ENCODE data around the gene ARCN1.
"Not testable (repeated sequence)": the region's sequence is repeated elsewhere in the genome, so short reads cannot be mapped to it uniquely, and the experiment has no call there.

ARCN1 gene

DNA sequence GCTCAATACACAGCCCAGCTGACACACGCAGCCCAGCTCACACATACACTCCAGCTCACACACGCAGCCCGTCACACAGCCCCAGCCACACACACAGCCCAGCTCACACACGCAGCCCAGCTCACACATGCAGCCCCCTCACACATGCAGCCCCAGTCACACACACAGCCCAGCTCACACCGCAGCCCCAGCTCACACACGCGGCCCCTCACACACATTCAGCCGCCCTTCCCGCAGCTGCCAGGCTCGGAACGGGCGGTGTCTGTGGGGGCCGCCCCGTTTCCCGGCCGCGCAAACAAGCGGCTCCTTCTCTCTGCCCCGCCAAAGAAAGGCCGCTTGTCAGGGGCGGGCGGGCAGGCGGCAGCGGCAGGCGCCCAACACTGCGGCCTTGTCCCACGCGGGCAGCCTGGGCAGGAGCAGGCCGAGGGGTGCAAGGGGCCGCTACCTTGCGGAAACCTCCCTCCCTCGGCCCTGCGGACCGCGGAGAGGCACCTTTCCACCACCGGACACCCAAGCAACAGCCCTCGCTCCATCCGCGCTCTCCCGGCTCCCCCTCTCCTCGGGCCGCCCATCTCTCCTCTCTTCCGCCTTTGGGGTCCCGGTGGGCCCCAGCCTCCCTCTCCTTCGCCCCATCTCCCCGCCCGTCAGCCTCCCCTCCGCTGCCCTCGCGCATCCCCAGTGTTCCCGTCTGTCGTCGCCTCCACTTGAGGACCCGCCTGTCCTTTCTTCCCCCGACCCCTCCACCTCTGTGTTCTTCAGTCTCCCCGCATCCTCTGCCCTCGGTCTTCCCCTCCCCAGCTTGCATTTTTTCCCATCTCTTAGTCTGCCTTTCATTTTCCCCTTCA is 37.4 kb downstream of the ARCN1 start:
- Mint-ChIP-seq H3K4me3 (peak overlapping the region; percentile 84 to 91 (median 88)), H3K27ac (peak overlapping the region; percentile 83 to 94 (median 92)), H3K9me3 (no peaks in the 10 kb centered on the region), H3K4me1 (peaks cover 61% of the 10 kb centered on the region), H3K36me3 (ENCODE audit: low read depth) (no peaks in the 10 kb centered on the region), H3K27me3 (ENCODE audit: low read depth) (peaks cover 28% of the 10 kb centered on the region)
- TF ChIP-seq, protein P1, sequence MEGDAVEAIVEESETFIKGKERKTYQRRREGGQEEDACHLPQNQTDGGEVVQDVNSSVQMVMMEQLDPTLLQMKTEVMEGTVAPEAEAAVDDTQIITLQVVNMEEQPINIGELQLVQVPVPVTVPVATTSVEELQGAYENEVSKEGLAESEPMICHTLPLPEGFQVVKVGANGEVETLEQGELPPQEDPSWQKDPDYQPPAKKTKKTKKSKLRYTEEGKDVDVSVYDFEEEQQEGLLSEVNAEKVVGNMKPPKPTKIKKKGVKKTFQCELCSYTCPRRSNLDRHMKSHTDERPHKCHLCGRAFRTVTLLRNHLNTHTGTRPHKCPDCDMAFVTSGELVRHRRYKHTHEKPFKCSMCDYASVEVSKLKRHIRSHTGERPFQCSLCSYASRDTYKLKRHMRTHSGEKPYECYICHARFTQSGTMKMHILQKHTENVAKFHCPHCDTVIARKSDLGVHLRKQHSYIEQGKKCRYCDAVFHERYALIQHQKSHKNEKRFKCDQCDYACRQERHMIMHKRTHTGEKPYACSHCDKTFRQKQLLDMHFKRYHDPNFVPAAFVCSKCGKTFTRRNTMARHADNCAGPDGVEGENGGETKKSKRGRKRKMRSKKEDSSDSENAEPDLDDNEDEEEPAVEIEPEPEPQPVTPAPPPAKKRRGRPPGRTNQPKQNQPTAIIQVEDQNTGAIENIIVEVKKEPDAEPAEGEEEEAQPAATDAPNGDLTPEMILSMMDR (IDR thresholded peaks at IDR 0.05; ENCODE audit: unreplicated experiment in 3 of 3) = no peak

DNA sequence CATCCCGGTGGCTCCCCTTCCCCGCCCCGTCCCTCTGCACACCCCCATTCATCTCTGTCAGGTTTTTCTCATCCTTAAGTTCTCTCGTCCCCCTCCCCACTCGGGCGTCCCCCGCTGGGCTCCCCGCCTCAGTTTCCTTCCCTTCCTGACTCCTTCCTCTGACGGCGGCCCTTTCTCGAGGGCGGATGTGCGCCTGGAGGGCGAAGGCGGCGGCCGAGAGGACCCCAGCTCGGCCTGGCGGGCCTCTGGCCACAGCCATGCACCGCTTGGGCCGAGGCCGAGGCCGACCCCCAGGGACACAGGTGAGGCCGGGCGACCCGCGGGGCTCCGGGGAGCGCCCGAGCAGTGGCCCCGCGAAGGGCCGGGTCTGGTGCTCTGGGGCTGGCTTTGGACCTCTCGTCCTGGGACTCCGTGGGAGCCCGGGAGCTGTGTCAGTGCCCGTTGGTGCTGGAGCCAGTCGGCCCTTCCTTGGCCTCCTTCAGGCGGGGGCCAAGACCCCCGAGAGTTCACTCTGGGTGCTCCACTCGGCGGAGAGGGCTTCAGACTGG is 38.1 kb downstream of the ARCN1 start:
- H3K4me3 Mint-ChIP-seq = peak overlapping the region; percentile 81 to 84 (median 83)
- peak overlapping the region; percentile 38 to 82 (median 72) for H3K27ac Mint-ChIP-seq
- TF ChIP-seq, protein P1 (IDR thresholded peaks at IDR 0.05; ENCODE audit: unreplicated experiment in 3 of 3) = no peak
- peaks cover 28% of the 10 kb centered on the region for H3K27me3 Mint-ChIP-seq (ENCODE audit: low read depth)
- H3K36me3 Mint-ChIP-seq (ENCODE audit: low read depth) = peaks cover 2% of the 10 kb centered on the region
- H3K4me1 Mint-ChIP-seq = peaks cover 57% of the 10 kb centered on the region
- H3K9me3 Mint-ChIP-seq = no peaks in the 10 kb centered on the region

DNA sequence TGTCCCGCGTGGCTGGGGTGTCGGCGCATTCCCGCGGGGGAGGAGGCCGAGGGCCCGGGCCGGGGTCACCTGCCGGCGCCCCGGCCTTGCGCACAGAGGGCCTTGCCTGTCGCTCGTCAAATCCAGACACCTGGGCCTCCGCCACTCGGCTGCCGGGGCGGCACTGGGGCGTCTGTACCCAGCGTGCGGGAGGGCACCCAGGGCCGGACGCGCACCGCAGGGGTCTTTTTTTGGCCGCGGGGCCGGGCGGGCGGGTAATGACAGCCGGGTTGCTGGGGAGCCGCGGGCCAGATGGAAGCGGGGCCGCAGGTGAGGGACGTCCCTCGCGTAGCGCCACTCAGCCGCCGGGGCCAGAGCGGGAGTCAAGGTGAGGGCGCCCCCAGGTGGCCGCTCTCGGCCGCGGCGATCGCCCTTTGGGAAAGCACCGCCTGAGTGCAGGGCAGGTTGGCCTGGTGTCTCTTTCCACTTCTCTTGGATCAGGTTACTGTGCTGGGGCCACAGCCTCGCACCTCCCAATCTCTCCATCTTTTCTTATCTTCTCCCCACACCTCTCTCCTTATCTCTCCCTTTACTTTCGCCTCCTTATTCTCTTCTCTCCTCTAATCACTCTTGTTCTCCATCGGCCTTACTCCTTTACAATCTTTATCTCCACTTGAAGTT is 38.7 kb downstream of the ARCN1 start:
- peaks cover 28% of the 10 kb centered on the region for H3K27me3 Mint-ChIP-seq (ENCODE audit: low read depth)
- H3K4me1 Mint-ChIP-seq = peaks cover 55% of the 10 kb centered on the region
- H3K4me3 Mint-ChIP-seq = peak overlapping the region; percentile 75 to 81 (median 78)
- H3K36me3 Mint-ChIP-seq (ENCODE audit: low read depth) = peaks cover 5% of the 10 kb centered on the region
- no peaks in the 10 kb centered on the region for H3K9me3 Mint-ChIP-seq
- TF ChIP-seq, protein P1 (IDR thresholded peaks at IDR 0.05; ENCODE audit: unreplicated experiment in 3 of 3) = peak; percentile 90 to 94 (median 93)
- peak overlapping the region; percentile 48 to 56 (median 56) for H3K27ac Mint-ChIP-seq

DNA sequence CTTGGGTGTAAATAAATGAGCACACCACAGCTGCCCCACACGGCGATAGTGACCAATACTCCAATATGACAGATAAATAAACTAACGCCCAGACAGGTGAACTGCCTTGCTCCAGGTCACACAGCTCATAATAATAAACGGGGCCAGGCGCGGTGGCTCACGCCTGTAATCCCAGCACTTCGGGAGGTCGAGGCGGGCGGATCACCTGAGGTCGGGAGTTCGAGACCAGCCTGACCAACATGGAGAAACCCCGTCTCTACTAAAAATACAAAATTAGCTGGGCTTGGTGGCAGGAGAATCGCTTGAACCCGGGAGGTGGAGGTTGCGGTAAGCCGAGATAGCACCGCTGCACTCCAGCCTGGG is 39.2 kb downstream of the ARCN1 start:
- Mint-ChIP-seq H3K4me1 (peaks cover 53% of the 10 kb centered on the region), H3K27me3 (ENCODE audit: low read depth) (peaks cover 28% of the 10 kb centered on the region), H3K4me3 (peak overlapping the region; percentile 75 to 81 (median 78)), H3K27ac (peak overlapping the region; percentile 48 to 56 (median 56))
- not testable (repeated sequence) for H3K9me3 Mint-ChIP-seq; H3K36me3 Mint-ChIP-seq (ENCODE audit: low read depth)

DNA sequence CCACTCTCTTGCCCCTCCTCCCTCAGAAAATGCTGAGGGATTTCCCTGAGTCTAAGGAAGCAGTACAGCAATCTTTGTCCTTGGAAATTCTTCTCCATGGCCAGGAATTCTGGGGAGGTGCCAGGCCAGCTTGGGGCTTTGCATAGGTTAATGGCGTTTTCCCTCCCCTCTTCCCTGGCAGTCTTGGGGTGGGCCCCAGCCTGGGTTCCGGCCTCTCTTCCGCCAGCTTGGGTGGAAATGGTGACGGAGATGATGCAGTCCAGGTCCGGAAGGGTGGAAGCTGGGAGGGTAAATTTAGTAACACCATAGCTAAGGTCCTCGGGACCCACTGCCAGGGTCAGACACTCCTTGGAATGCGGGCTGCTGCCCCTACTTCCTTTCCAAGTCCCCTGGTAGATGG is 40.2 kb downstream of the ARCN1 start:
- H3K9me3 Mint-ChIP-seq = no peaks in the 10 kb centered on the region
- H3K27ac Mint-ChIP-seq = peak overlapping the region; percentile 94 to 98 (median 95)
- TF ChIP-seq, protein P1 (IDR thresholded peaks at IDR 0.05; ENCODE audit: unreplicated experiment in 3 of 3) = no peak
- peaks cover 47% of the 10 kb centered on the region for H3K4me1 Mint-ChIP-seq
- H3K36me3 Mint-ChIP-seq (ENCODE audit: low read depth) = peaks cover 9% of the 10 kb centered on the region
- H3K4me3 Mint-ChIP-seq = peak overlapping the region; percentile 60 to 75 (median 66)
- H3K27me3 Mint-ChIP-seq (ENCODE audit: low read depth) = peaks cover 24% of the 10 kb centered on the region

DNA sequence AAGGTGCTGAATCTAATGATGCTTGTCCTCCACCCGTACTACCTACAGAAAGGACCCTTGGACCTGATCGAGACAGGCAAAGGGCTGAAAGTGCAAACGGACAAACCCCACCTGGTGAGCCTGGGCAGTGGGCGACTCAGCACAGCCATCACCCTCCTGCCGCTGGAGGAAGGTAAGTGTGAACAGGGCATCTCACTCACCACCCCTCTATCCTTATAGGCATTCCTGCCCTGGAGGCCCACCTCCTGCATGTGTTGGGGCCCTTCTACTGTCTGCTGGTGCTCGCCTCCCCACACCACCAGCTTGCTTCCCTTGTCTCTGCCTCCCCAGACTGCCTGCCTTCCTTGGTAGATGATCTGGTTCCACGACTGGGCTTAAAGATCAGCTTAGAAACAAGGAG is 42.3 kb downstream of the ARCN1 start:
- TF ChIP-seq, protein P1 (IDR thresholded peaks at IDR 0.05; ENCODE audit: unreplicated experiment in 3 of 3) = no peak
- peak overlapping the region; percentile 95 to 98 (median 97) for H3K27ac Mint-ChIP-seq
- H3K27me3 Mint-ChIP-seq (ENCODE audit: low read depth) = peaks cover 13% of the 10 kb centered on the region
- no peaks in the 10 kb centered on the region for H3K9me3 Mint-ChIP-seq
- H3K4me1 Mint-ChIP-seq = peaks cover 57% of the 10 kb centered on the region
- H3K4me3 Mint-ChIP-seq = no peak overlapping the region
- H3K36me3 Mint-ChIP-seq (ENCODE audit: low read depth) = peaks cover 12% of the 10 kb centered on the region

Data from nephron (organoid).